Omental fat pad (tissue), 4 donors: ENCODE measurements around the gene CHST12. TPM values are rescaled to one million over a fixed set of nuclear protein-coding genes. Genes with fewer than 3 reads are reported as not detected.

Experiments
- ATAC-seq: fragments of 150-250 bp; one replicate; pipeline ENCODE4 v1.9.1; 2016; ENCODE audit warnings: mild to moderate bottlenecking, moderate library complexity; ENCODE audit not compliant: low FRiP score
- DNase-seq: peaks from one replicate; pipeline ENCODE4 v3.0.0-alpha.2; 2019; ENCODE audit warnings: low spot score
- total RNA-seq, 4 donors: library from RNA; depleted of rRNA; stranded (reverse); fragments of >200 nt; gene quantifications; one replicate each; pipeline ENCODE4 v1.1.0, GENCODE V29; 2016
- TF ChIP-seq, protein P1 (sequence below), 3 donors: fragments of 450-650 bp; IDR thresholded peaks; one replicate each; pipeline ENCODE4 v1.5.1; 2016 to 2017; ENCODE audit warnings: antibody characterized with exemption in 3 of 3, mild to moderate bottlenecking in 3 of 3, moderate library complexity in 2 of 3

CHST12 gene
- total RNA-seq, 4 donors from 2014 or later, result 7.9 to 18.3 (median 11.3) TPM

DNA sequence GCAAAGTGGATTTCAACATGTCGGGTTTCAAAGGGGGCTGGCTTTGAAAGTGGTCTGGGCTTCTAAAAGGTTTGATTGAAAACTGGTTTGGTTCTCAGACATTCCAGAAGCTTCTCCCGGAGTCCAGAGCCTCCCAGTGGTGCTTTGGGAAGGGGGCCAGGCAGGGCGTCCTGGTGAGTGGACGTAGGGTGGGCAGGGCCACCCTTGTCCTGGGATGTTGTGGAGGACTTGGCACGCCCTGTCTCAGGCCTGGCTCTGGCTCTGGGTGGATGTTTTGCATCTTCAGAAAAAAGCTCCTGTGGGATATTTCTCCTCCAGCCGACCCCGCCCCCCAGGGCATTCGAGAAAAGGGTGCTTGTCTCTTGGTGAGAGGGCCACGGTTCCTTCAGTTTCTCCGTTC, 41.6 kb downstream of the CHST12 start:
- TF ChIP-seq, protein P1, sequence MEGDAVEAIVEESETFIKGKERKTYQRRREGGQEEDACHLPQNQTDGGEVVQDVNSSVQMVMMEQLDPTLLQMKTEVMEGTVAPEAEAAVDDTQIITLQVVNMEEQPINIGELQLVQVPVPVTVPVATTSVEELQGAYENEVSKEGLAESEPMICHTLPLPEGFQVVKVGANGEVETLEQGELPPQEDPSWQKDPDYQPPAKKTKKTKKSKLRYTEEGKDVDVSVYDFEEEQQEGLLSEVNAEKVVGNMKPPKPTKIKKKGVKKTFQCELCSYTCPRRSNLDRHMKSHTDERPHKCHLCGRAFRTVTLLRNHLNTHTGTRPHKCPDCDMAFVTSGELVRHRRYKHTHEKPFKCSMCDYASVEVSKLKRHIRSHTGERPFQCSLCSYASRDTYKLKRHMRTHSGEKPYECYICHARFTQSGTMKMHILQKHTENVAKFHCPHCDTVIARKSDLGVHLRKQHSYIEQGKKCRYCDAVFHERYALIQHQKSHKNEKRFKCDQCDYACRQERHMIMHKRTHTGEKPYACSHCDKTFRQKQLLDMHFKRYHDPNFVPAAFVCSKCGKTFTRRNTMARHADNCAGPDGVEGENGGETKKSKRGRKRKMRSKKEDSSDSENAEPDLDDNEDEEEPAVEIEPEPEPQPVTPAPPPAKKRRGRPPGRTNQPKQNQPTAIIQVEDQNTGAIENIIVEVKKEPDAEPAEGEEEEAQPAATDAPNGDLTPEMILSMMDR (IDR thresholded peaks at IDR 0.05), result no peak
- DNase-seq, result no peak

DNA sequence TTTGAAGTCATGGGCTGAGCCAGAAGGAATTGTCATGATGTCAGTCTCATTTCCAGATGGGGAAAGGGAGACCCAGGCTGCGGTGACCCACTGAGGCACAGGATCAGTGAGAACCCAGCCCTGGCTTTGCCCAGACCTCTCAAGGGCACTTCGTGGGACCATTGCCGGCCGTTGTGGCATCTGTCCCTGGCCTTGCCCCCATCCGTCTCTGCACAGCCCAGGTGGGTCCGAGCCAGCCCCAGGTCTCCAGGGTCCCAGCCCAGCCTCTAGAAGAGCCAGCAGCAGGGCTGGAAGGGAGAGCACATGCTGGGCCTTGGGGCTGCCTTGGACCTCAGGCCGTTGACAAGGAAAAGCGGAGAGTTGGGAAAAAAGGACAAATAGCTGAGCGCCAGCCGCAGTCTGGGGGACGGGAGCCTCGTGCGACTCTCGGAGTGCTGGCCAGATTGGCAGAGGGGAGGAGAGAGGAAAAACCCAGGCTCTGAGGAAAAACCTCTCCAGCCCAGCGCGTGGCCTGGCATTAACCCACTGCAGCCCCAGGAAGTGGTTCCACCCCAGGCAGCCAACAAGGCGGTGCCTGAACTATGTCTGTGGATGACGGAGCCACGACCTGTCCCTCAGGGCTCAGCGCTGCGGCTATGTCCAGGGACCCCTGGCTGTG, 42.6 kb downstream of the CHST12 start:
- no peak for ATAC-seq
- DNase-seq, result no peak

More for the DNA sequence above, 41.6 kb downstream of the CHST12 start:
- ATAC-seq, result no peak

DNA sequence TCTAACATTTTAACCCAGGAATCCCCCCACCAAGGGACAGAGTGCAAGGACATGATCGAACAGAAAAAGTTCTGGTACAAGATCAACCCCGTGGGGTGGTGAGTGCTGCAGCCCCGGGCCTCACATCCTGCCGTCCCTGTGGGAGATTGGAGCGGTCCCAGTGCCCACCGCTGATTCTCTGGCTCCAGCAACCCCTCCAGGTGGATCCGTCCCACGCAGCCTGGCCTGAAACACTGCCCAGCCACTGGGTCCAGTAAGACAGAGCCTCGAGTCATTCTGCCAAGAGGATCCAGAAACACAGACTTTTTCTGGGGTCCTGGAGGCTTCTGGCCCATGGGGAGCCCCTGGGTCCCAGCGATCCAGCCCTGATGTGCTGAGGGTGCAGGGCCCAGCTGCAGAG, 43.3 kb downstream of the CHST12 start:
- TF ChIP-seq, protein P1 (IDR thresholded peaks at IDR 0.05), result no peak
- no peak for ATAC-seq
- no peak for DNase-seq

More for the DNA sequence above, 42.6 kb downstream of the CHST12 start:
- TF ChIP-seq, protein P1 (IDR thresholded peaks at IDR 0.05), result no peak

DNA sequence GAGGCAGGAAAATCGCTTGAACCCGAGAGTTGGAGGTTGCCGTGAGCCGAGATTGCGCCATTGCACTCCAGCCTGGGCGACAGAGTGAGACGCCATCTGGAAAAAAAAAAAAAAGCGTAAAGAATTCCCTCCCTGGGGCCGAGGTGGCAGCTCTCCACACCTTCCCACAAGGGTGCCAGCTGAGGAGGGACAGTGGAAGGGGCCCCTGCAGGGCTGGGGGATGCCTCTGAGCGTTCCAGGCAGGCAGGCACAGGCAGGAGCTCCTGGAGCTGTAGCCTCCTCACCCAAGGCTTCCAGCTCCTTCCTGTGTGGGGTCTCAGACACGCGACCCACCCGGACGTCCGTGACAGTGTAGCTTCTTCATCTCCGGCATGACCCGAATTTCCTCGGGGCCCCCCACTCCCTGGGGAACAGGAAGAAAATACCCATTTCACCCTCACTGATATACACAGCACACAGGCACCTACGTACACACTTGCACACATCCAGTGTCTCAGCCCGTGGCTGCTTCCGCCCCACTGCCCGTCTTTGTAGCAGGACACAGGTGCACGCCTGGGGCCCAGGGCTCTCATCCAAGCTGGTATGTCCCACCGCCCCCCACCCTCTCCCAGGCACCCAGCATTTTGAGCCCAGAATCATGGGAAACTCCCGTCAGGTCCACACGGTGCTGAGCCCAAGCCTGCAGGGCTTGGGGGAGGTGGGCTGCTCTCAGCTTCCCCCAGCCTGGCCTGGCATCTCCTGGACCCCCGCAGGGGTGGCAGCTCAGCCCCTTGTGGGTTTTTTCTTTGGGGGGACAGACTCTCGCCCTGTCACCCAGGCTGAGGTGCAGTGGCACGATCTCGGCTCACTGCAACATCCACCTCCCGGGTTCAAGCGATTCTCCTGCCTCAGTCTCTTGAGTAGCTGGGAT, 47.0 kb downstream of the CHST12 start:
- DNase-seq (no peak), ATAC-seq (no peak)
- TF ChIP-seq, protein P1 (IDR thresholded peaks at IDR 0.05), result no peak

DNA sequence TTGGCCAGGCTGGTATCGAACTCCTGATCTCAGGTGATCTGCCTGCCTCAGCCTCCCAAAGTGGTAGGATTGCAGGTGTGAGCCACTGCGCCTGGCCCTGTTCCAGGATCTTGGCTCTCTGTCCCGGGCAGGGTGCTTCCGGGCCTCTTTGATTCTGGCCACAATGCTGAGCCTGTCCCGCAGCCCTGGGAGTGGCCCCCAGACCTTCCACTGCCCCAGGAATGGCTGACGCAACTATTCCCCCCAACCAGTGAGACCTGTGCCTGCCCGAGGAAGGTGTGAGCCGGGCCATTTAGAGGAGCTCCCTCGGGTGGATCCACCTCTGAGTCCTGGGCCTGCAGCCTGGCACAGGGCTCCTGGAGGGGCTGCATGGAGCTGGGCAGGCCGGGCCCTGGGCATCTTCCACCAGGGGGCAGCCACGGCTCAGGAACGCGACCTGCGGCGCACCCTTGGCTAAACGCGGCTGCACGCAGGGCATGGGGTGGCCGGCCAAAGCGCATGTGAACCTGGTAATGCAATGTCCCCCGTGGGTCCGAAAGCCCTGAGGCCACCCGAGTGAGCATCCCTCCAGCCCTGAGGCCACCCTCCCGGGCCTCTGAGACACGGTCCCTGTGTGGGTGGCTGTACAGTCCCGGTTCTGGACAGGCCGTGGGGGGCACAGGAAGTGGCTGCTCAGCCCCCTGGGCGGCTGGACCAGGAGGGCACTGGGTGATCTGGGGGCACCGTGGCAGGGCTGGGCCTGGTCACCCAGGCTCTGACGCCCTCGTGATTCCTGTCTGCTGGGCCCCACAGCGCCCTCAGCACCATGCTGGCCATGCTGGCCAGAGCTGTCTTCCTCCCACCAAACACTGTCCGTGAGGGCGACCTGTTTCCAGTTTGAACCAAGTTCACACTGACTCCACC, 48.0 kb downstream of the CHST12 start:
- peak; percentile 92 for ATAC-seq
- TF ChIP-seq, protein P1 (IDR thresholded peaks at IDR 0.05), result peak in 1 of 3 donors; percentile 36
- peak; percentile 53 for DNase-seq

DNA sequence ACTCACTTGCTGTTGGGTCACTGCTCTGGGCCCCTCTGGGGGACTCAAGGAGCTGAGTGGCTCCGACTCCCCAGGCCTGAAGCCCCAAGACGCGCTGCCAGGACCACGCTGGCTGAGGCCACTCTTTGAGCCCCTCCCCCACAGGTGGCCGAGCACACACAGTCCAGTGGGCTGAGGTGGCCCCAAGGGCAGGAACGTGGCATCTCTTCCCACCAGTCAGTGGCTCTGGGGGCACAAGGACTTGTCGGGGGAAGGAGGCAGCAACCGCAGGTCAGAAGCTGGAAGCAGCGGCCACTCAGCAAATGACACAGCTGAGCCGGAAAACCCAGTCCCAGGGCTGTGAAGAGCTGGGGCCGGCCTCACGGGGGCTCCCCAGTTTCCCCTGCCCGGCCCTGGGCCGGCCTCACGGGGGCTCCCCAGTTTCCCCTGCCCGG, 48.7 kb downstream of the CHST12 start:
- TF ChIP-seq, protein P1 (IDR thresholded peaks at IDR 0.05), result no peak
- DNase-seq (no peak), ATAC-seq (peak; percentile 34)
